PC-9 (cell line): ENCODE data around the gene SRGN. TPM values are rescaled to one million over a fixed set of nuclear protein-coding genes. Genes with fewer than 3 reads are reported as not detected.

Experiments used
- BruUV-seq: library from RNA; stranded (reverse); fragments of 400-500 nt; replicated peaks from 2 replicates; lab custom pipeline; 2021; lab: Mats Ljungman, UMichigan
- CTCF ChIA-PET: fragments of 300-600 bp; sonication (Branson Sonifier 250); formaldehyde crosslinking; loops from one replicate; lab custom pipeline; 2022; ENCODE audit warnings: antibody characterized with exemption; lab: Charles Lee
- POLR2A ChIA-PET: fragments of 300-600 bp; sonication (Branson Sonifier 250); formaldehyde crosslinking; loops from one replicate; lab custom pipeline; 2022; ENCODE audit warnings: antibody characterized with exemption; ENCODE audit not compliant: unreplicated experiment; lab: Charles Lee
- DNase-seq, 2 experiments: peaks; one replicate each; pipeline versions ENCODE4 v3.0.0 to v3.0.0-alpha.2; 2015 to 2022; ENCODE audit warnings: mixed read lengths in 1 of 2
- H2AFZ ChIP-seq: fragments of 200-600 bp; sonication (generic); 2 replicates; pipeline ENCODE4 v1.8.1; 2017; ENCODE audit warnings: antibody characterized with exemption
- H3F3A ChIP-seq: fragments of 200-600 bp; sonication (generic); 2 replicates; pipeline ENCODE4 v1.8.1; 2017; ENCODE audit warnings: antibody characterized with exemption, mild to moderate bottlenecking, low read depth; ENCODE audit not compliant: insufficient read depth
- H3K27ac ChIP-seq: fragments of 200-600 bp; sonication (generic); 2 replicates; pipeline ENCODE4 v1.6.1; 2016; ENCODE audit warnings: mixed run types
- H3K27me3 ChIP-seq: fragments of 200-600 bp; sonication (generic); 2 replicates; pipeline ENCODE4 v1.6.1; 2016; ENCODE audit warnings: low read depth, mixed run types; ENCODE audit not compliant: insufficient read depth
- H3K36me3 ChIP-seq: fragments of 200-600 bp; sonication (generic); 2 replicates; pipeline ENCODE4 v1.6.1; 2016; ENCODE audit warnings: low read depth, mixed run types
- H3K4me1 ChIP-seq: fragments of 200-600 bp; sonication (generic); replicated peaks from 2 replicates; pipeline ENCODE4 v1.6.1; 2016; ENCODE audit warnings: mixed run types; ENCODE audit not compliant: insufficient read depth
- H3K4me2 ChIP-seq: fragments of 200-600 bp; sonication (generic); 2 replicates; pipeline ENCODE4 v1.6.1; 2017; ENCODE audit warnings: mixed run types
- H3K4me3 ChIP-seq: fragments of 200-600 bp; sonication (generic); 2 replicates; pipeline ENCODE4 v1.6.1; 2016; ENCODE audit warnings: mixed run types
- H3K79me2 ChIP-seq: fragments of 200-600 bp; sonication (generic); 2 replicates; pipeline ENCODE4 v1.6.1; 2017; ENCODE audit warnings: low read depth, mixed run types
- H3K9me2 ChIP-seq: fragments of 200-600 bp; sonication (generic); 2 replicates; pipeline ENCODE4 v1.8.1; 2017; ENCODE audit warnings: mild to moderate bottlenecking; ENCODE audit not compliant: insufficient read depth
- H3K9me3 ChIP-seq: fragments of 200-600 bp; sonication (generic); 2 replicates; pipeline ENCODE4 v1.8.1; 2016; ENCODE audit warnings: low read depth; ENCODE audit not compliant: insufficient read depth
- H4K20me1 ChIP-seq: fragments of 200-600 bp; sonication (generic); 2 replicates; pipeline ENCODE4 v1.8.1; 2017; ENCODE audit not compliant: insufficient read depth
- CTCF ChIP-seq: fragments of 200-600 bp; sonication (generic); conservative IDR thresholded peaks from 2 replicates; pipeline ENCODE4 v1.6.1; 2017; ENCODE audit warnings: mixed run types, antibody characterized with exemption, mild to moderate bottlenecking, moderate library complexity
- EZH2 ChIP-seq: fragments of 200-600 bp; sonication (generic); IDR thresholded peaks from 2 replicates; pipeline ENCODE4 v1.8.0; 2017; ENCODE audit warnings: antibody characterized with exemption, low read depth
- intact Hi-C: fragments of 100-400 bp; cut with micrococcal nuclease; formaldehyde crosslinking; loops from one replicate; pipeline ENCODE4 v1.10.0; 2022; ENCODE audit not compliant: unreplicated experiment
- total RNA-seq: library from RNA; stranded (reverse); gene quantifications from 2 replicates; pipeline ENCODE4 v1.2.3, GENCODE V29; 2021

The SRGN gene
- total RNA-seq, 1 experiment from 2014 or later: 58.9 TPM

DNA sequence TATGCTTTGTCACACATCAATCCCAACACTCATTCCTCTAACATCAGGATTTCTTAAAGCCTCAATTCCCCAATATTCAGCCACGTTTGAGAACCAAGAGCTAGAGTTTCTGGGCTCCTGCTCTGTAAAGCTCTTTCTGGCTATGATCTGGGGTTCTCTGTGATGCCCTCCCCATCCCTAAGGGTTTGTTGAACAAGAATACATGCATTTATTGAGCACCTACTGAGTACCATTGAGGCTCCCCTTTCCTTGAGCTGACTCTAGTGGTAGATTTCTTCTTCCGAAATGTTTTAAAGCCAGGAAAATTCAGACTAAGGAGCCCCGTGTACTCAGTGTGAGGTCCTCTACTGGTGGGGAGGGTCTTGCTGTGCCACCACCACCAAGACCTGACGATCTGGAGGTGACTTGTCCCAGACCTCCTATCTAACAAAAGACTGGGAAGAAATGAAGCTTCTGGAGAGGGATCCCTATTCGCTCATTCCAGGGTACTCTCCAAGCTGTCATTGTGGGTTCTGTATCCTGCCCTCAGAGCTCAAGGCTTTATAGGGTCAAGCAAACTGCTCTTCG, 23.1 kb upstream of the SRGN start:
- TF ChIP-seq CTCF (no peak), EZH2 (no peak)
- CTCF ChIA-PET: interaction anchor here (0.9 kb wide), 1 partner anchor 60 kb away, joined by 3 read pairs; no protein-coding TSS in a partner anchor

DNA sequence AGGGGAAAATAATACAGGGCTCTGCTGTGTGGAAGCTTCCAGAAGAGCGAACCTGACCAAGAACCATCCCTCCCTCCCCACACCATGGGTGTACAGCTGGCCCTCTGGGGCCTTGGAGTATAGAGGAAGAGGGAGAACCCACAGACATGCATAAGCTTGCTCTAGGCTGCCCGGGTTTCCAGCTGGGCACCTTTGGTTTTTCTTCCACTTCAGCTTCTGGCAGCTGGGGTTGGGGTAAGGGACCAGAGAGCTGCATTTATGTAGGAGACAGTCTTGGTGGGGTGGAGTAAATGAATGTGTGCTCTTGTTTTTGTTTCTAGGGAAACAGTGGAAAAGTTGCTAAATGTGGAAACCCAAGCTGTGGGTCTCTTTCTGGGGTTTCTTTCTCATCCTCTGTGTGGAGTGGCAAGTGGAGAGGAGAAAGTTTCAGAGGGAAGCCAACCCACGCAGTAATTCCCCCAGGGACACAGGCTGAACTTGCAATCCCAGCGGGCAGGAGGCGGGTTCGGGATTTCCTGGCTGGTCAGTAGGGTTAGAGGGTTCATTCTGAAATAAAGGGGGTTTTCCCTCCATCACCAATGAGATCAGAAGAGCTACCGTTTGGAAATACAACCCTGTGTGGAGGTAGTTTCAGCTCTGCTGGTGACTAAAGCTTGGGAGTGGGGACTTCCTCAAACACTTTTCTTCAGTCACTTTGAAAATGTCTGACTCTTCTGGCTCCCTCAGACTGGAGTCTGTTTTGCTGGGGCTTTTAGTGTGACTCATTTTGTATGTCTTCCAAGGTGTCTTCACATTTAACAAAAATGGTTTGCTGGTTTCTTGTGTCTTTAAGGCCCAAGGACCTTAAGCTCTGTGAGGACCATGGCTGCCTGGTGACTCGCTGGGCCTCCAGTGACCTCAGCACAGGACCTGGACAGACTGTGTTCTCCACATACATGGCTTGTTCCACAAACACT, 22.2 kb upstream of the SRGN start:
- Histone ChIP-seq H3K9me3 (peaks cover 14% of the 10 kb centered on the region; the same call in 1 of the 2 replicates), H3K4me1 (peaks cover 38% of the 10 kb centered on the region), H3K79me2 (no peaks in the 10 kb centered on the region), H3K27ac (peak overlapping the region; percentile 24; the same call in 1 of the 2 replicates), H3K36me3 (no peaks in the 10 kb centered on the region), H3K4me2 (no peak overlapping the region), H3K4me3 (no peak overlapping the region), H3F3A (peaks cover 31% of the 10 kb centered on the region), H4K20me1 (no peaks in the 10 kb centered on the region), H3K9me2 (no peaks in the 10 kb centered on the region), H3K27me3 (no peaks in the 10 kb centered on the region), H2AFZ (no peak overlapping the region)
- POLR2A ChIA-PET: interaction anchor here (0.6 kb wide), 2 partner anchors 46 to 81 kb away, joined by 4 to 5 read pairs; no protein-coding TSS in a partner anchor
- TF ChIP-seq EZH2 (no peak), CTCF (no peak)
- intact Hi-C loops: no loop called here
- no TSS peak for BruUV-seq
- DNase-seq: no peak
- CTCF ChIA-PET: no interaction called here

More for the DNA sequence above, 23.1 kb upstream of the SRGN start:
- Histone ChIP-seq H3K4me3 (no peak overlapping the region), H3K27ac (no peak overlapping the region), H2AFZ (no peak overlapping the region), H3F3A (peaks cover 35% of the 10 kb centered on the region), H3K9me2 (no peaks in the 10 kb centered on the region), H4K20me1 (no peaks in the 10 kb centered on the region), H3K4me1 (peaks cover 39% of the 10 kb centered on the region), H3K36me3 (no peaks in the 10 kb centered on the region), H3K27me3 (no peaks in the 10 kb centered on the region), H3K9me3 (peaks cover 14% of the 10 kb centered on the region; the same call in 1 of the 2 replicates), H3K4me2 (no peak overlapping the region), H3K79me2 (no peaks in the 10 kb centered on the region)
- no TSS peak for BruUV-seq
- POLR2A ChIA-PET: interaction anchor here (0.7 kb wide), 1 partner anchor 58 kb away, joined by 3 read pairs; no protein-coding TSS in a partner anchor
- no peak for DNase-seq
- intact Hi-C loops: no loop called here

- no peaks in the 10 kb centered on the region for H3K27me3 ChIP-seq
- H3K36me3 ChIP-seq: no peaks in the 10 kb centered on the region
- DNase-seq: no peak
- H3F3A ChIP-seq: peaks cover 17% of the 10 kb centered on the region
- ChIA-PET POLR2A (interaction anchor here (0.6 to 0.9 kb wide), 2 partner anchors 96 to 390 kb away, joined by 4 to 5 read pairs; no protein-coding TSS in a partner anchor), CTCF (no interaction called here)
- no TSS peak for BruUV-seq
- H3K27ac ChIP-seq: no peak overlapping the region
- H3K9me2 ChIP-seq: no peaks in the 10 kb centered on the region
- no peaks in the 10 kb centered on the region for H3K79me2 ChIP-seq
- no peak overlapping the region for H2AFZ ChIP-seq
- intact Hi-C loops: no loop called here
- peaks cover 26% of the 10 kb centered on the region for H3K4me1 ChIP-seq
- H4K20me1 ChIP-seq: no peaks in the 10 kb centered on the region
- H3K4me3 ChIP-seq: no peak overlapping the region
- no peak overlapping the region for H3K4me2 ChIP-seq
- peaks cover 12% of the 10 kb centered on the region; the same call in 1 of the 2 replicates for H3K9me3 ChIP-seq
- no peak for TF ChIP-seq CTCF
- no peak for TF ChIP-seq EZH2
Measured at GRCh38 chr10:69067189-69067588, 20.7 kb upstream of the SRGN start.
